ENCODE measurements around the gene CABP1. TPM values are rescaled to one million over a fixed set of nuclear protein-coding genes. Genes with fewer than 3 reads are reported as not detected.

The CABP1 gene
- total and polyA plus RNA-seq, 8 donors: 0.37 to 3.7 (median 2.3) TPM

DNA sequence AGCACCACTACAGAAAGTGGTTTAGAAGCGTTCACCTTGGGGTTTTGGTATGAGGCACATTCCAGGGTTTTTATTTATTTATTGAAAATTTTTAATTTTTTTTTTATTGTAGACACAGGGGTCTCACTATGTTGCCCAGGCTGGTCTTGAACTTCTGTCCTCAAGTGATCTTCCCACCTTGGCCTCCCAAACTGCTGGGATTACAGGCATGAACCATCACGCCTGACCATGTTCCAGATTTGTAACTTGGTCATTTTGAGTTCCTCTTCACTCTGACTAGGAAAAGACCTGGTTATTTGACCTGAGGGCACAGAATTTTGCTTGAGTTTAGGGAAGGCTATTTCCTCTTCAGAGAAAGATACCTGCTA is 49.6 kb downstream of the CABP1 start:
- Histone ChIP-seq H3K27ac (no peak overlapping the region), H3K9me3 (no peaks in the 10 kb centered on the region), H3K4me3 (peak overlapping the region in 1 of 2 donors; percentile 95), H3K4me1 (peaks cover 15 to 75% of the 10 kb centered on the region in 2 donors), H3K36me3 (peaks cover 0 to 12% of the 10 kb centered on the region in 2 donors), H3K27me3 (no peaks in the 10 kb centered on the region)
- no peak for ATAC-seq
- TF ChIP-seq, protein P1, sequence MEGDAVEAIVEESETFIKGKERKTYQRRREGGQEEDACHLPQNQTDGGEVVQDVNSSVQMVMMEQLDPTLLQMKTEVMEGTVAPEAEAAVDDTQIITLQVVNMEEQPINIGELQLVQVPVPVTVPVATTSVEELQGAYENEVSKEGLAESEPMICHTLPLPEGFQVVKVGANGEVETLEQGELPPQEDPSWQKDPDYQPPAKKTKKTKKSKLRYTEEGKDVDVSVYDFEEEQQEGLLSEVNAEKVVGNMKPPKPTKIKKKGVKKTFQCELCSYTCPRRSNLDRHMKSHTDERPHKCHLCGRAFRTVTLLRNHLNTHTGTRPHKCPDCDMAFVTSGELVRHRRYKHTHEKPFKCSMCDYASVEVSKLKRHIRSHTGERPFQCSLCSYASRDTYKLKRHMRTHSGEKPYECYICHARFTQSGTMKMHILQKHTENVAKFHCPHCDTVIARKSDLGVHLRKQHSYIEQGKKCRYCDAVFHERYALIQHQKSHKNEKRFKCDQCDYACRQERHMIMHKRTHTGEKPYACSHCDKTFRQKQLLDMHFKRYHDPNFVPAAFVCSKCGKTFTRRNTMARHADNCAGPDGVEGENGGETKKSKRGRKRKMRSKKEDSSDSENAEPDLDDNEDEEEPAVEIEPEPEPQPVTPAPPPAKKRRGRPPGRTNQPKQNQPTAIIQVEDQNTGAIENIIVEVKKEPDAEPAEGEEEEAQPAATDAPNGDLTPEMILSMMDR (IDR thresholded peaks at IDR 0.05): no peak
- intact Hi-C loops (cut with DNase I): no loop called here
- DNase-seq: no peak

DNA sequence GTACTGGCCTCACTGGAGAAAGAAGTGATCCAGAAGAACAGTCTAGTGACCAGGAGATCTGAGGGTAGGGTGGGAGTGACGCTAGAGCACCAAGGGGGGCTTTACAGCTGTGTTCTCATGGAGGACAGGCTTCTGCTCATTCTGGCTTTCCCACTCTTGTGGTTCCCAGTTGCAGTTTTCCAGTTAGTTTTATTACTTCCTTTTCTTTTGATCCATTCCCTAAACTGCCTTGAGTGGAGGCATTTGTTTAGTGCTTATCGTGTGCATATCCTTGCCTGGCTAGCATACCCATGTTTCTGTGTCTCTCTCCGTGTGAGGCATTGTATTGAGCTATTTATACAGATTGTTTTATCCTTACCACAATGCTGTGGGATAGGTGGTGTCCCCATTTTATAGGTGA is 50.6 kb downstream of the CABP1 start:
- TF ChIP-seq, protein P1 (IDR thresholded peaks at IDR 0.05): no peak
- no peak for DNase-seq
- H3K27me3 ChIP-seq: no peaks in the 10 kb centered on the region
- H3K9me3 ChIP-seq: no peaks in the 10 kb centered on the region
- intact Hi-C loops (cut with DNase I): no loop called here
- H3K4me1 ChIP-seq: peaks cover 15 to 66% of the 10 kb centered on the region in 2 donors
- peaks cover 0 to 21% of the 10 kb centered on the region in 2 donors for H3K36me3 ChIP-seq
- no peak overlapping the region for H3K27ac ChIP-seq
- H3K4me3 ChIP-seq: no peak overlapping the region
- ATAC-seq: no peak

DNA sequence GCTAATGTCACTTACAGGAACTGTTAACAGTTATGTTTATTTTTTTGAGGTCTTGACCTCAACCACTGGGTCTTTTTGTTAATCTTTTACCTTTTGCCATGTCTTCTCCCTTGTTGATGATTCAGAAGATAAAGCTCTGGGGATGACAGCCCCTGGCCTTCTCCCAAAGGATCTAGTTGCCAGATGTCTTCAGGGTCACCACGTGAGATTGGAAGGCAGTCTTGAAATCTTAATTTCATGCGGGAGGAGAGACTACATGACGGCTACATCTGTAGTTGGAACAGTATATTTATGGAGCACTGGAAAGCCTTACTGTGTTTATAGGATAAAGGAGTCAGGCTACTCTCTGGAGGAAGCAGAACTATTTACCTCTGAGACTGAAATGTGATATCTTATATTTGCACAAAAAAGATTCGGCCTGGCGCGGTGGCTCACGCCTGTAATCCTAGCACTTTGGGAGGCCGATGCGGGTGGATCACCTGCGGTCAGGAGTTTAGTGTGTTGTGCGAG is 52.2 kb downstream of the CABP1 start:
- DNase-seq (no peak), ATAC-seq (no peak)
- intact Hi-C loops (cut with DNase I): no loop called here
- no peak overlapping the region for H3K4me3 ChIP-seq
- H3K36me3 ChIP-seq: peaks cover 0 to 37% of the 10 kb centered on the region in 2 donors
- H3K27me3 ChIP-seq: no peaks in the 10 kb centered on the region
- peak overlapping the region in 1 of 2 donors; percentile 13 for H3K27ac ChIP-seq
- TF ChIP-seq, protein P1 (IDR thresholded peaks at IDR 0.05): no peak
- H3K4me1 ChIP-seq: peaks cover 15 to 68% of the 10 kb centered on the region in 2 donors
- no peaks in the 10 kb centered on the region for H3K9me3 ChIP-seq

DNA sequence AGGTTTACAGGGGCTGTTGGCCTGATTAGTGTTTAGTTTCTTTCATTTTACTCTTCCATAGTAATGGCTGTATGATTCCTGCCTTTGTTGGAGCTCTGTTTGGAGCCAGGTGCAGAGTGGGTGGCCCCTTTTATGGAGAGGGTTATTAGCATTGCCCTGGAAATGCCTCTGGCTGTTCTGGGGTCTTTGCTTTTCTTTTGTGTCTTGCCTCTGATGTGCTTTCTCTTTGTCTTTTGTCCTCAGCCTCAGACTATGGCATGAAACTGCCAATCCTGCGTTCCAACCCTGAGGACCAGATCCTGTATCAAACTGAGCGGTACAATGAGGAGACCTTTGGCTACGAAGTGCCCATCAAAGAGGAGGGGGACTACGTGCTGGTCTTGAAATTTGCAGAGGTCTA is 53.4 kb downstream of the CABP1 start:
- Histone ChIP-seq H3K36me3 (peaks cover 0 to 49% of the 10 kb centered on the region in 2 donors), H3K4me3 (no peak overlapping the region), H3K4me1 (peaks cover 19 to 68% of the 10 kb centered on the region in 2 donors), H3K9me3 (no peaks in the 10 kb centered on the region), H3K27ac (peak overlapping the region in 1 of 2 donors; percentile 1), H3K27me3 (no peaks in the 10 kb centered on the region)
- DNase-seq: no peak
- TF ChIP-seq, protein P1 (IDR thresholded peaks at IDR 0.05): no peak
- intact Hi-C loops (cut with DNase I): no loop called here
- no peak for ATAC-seq

DNA sequence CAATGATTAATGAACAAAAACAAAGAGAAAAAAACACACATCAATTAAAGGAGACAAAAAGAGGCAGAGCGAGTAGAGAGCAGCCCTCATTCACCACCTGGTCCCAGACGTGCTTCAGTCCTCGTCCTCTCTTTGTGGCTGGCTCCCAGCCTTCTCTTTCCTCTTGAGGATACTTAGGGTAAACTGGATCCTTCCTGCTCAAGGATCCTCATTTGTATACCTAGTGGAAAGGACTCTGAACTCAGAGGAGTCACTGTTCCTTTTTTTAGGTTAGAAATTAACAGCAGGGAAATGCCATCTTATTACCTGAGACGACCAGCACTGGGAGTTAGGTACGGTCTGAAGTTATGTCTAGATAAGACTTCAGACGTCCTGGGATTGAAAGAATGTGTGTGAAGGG is 56.2 kb downstream of the CABP1 start:
- Histone ChIP-seq H3K9me3 (no peaks in the 10 kb centered on the region), H3K27me3 (no peaks in the 10 kb centered on the region), H3K27ac (peak overlapping the region in 1 of 2 donors; percentile 36), H3K4me1 (peaks cover 6 to 55% of the 10 kb centered on the region in 2 donors), H3K4me3 (no peak overlapping the region), H3K36me3 (peaks cover 0 to 77% of the 10 kb centered on the region in 2 donors)
- DNase-seq: peak in 1 of 4 donors; percentile 47
- TF ChIP-seq, protein P1 (IDR thresholded peaks at IDR 0.05): no peak
- intact Hi-C loops (cut with DNase I): no loop called here
- ATAC-seq: peak; percentile 91
